ENCODE measurements around the gene HSF4.

The HSF4 gene

DNA sequence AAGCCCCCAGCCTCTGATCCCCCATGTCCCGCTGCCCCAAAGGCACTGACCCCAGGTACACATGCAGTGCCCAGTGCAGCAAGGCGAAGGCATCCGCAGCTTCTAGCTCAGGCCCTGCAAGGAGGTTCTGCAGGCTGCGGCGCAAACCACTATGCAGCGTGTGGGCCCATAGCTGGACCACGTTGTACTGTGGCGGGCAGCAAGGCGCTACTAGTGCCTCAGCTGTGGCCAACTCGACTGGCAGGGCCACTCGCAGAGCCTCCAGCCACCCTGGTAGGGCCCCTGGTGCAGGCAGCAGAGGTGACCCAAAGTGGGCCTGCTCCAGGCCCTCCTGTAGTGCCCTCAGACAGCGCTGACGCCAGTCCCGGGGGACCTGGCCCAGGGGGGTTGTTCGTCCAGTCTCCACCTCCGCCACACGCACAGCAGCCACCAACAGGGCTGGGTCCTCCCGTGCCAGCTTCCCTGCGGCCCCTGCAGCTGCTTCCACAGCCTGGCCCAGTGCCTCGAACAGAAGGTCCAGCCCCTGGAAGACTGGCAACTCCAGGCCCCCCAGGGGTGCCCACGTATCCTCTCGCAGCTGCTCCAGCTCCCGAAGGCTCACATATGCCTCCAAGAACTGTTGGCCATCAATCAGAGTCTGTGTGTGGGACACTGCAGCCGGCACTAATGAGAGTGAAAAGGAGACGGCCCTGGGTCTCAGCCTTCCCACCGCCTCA is 22.8 kb downstream of the HSF4 start:
- peak; percentile 40 to 88 for DNase-seq

DNA sequence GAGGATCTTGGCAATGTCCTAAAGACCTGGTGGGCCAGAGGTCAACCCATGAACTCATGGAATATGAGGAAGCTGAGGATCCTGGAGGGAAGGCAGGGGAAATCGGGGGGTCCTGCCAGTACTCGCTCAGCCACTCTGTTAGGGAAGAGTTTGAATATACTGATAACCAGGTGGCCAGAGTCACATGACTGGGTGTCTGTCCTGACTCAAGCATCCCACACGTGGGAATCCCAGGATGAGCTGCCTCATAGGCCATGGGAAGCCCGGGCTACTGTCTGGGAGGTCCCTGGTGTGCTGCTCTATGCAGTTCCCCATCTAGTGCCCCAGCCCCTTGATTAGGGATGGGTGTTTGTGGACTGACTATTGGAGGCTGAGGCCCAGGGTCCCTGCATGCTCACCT is 23.8 kb downstream of the HSF4 start:
- DNase-seq, result no peak

DNA sequence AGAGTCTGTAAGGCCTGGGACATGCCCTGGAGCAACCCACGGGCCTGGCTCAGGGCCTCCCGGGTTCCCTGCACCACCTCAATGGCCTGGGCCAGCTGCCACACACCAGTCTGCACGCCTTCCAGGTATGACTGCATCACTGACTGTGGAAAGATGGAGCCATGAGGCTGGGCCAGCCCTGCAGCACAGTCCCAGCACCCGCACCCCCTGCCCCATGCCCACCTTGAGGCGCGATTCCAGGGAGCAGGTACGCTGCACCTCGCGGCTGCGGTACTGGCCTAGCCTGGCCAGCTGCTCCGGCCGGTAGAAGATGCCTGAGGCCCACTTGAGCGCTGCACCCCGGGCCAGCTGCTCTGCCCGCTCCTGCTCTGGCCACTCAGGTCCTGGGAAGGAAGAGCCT is 24.3 kb downstream of the HSF4 start:
- no peak for DNase-seq

DNA sequence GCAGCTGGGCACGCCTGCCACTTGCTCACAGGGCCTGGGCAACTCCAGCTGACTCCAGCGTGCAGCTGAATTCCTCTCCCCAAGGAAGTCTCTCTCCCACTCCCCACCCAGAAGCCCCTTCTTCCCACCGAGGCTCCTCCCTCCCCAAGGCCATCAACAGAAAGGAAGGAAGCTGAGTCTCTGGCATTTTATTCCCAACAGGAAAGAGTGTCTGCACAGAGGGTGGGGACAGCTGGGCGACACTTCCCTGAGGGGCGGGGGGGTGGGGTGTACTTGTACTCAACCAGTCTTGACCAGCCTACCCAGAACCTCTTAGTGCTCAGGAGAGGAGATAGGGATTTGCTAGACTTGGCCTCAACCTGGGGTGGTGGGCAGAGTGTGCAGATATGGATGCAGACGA is 25.5 kb downstream of the HSF4 start, which contains the start of gene EXOC3L1:
EXOC3L1 (minus strand) TSS at position 96 of the 400 bp plus-strand sequence. CDS start 460 bp downstream, outside the sequence.
- no peak for DNase-seq

GRCh38 chr16:67190448-67191399 is 26.2 kb downstream of the HSF4 start:
- DNase-seq, result no peak

DNA sequence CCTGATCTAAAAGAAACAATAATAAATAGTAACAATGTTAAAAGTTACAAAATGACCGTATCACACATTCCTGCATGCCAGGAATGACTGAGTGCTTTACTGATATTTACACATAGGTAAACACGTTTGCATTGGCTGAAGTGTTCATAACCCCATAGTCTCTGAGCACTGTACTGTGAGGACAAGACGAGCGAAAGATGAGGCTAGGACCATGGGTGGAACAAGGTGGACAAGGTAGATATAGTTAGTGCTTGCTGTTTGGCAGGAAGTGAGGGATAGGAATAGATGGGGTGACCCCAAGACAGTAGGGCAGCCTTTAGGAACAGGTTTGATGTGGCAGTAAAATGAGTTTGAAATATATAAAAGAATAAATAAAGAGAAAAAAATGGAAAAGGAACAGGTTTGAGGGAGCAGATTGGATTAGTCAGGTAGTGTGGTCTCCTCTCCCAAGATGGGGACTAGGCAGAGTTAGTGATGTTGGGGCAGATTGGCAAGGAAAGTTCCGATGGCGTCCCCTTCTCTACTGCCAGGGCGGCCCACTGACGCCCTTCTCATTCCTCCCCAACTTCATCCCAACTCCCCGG is 27.0 kb downstream of the HSF4 start:
- DNase-seq, result no peak

- peak; percentile 29 to 86 for DNase-seq
Observed at GRCh38 chr16:67191995-67192681, 27.6 kb downstream of the HSF4 start, which contains the start of gene E2F4. TSS of gene E2F4 (plus strand) at chr16:67192155. CDS start at chr16:67192228, 73 bp downstream.

GRCh38 chr16:67192781-67193361 is 28.3 kb downstream of the HSF4 start:
- DNase-seq, result no peak

GRCh38 chr16:67193536-67193935 is 29.0 kb downstream of the HSF4 start:
- DNase-seq, result no peak

GRCh38 chr16:67194260-67194659 is 29.7 kb downstream of the HSF4 start:
- no peak for DNase-seq

DNA sequence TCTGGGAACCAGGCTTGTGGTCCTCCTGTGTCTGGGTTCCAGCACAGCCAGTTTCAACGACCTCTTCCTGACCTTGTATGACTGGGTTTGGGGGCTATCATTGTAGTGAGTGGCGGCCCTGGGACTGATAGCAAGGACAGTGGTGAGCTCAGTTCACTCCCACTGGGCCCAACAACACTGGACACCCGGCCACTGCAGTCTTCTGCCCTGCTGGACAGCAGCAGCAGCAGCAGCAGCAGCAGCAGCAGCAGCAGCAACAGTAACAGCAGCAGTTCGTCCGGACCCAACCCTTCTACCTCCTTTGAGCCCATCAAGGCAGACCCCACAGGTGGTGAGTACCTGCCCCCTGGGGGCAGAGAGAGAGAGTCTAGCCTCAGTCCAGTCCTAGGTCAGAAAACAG is 31.1 kb downstream of the HSF4 start:
- no peak for DNase-seq

DNA sequence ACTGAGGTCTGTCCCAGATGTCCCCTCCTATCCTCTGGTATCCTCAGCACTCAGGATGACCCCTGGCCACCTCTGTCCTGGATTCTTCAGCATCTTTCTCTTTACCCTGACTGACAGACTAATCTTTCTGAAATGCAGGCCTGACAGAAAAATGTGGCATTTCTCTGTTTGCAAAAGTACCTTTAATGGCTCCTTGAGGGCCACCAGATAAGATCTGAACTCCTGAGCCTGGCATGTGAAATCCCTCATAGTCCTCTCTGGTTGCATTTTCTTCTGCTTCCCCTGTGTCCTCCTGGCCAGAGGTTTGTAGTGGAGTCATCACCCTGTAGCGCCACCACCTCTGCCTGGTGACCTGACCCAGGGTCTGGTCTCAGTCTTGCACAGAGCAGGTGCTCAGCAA is 32.3 kb downstream of the HSF4 start:
- DNase-seq, result no peak

DNA sequence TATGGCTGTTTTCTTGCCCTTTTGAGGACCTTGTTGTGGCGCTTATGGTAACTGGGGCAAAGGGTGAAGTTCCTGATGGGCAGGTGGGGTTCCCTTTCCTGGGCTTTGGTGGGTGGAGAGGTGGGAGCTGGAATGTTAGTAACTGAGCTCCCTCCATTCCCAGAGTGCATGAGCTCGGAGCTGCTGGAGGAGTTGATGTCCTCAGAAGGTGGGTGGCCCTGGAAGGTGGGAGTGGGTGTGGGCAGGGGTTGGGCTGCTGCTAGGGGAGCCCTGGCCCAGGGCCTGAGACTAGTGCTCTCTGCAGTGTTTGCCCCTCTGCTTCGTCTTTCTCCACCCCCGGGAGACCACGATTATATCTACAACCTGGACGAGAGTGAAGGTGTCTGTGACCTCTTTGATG is 33.2 kb downstream of the HSF4 start:
- DNase-seq, result no peak

DNA sequence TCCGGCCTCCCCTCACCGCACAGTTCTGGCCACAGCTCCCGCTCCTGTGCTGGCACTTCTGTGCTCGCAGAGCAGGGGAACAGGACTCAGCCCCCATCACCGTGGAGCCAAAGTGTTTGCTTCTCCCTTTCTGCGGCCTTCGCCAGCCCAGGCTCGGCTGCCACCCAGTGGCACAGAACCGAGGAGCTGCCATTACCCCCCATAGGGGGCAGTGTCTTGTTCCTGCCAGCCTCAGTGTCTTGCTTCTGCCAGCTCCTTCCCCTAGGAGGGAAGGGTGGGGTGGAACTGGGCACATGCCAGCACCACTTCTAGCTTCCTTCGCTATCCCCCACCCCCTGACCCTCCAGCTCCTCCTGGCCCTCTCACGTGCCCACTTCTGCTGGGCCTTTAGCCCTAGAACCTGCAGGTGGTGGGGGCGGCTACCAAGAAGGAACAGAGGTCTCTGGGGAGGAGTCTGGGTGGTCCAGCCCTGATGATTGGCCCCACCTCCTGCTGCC is 33.7 kb downstream of the HSF4 start:
- no peak for DNase-seq

- no peak for DNase-seq
Observed at GRCh38 chr16:67199011-67199807, 34.7 kb downstream of the HSF4 start, which contains the start of gene ELMO3. TSS of gene ELMO3 (plus strand) at chr16:67199131. CDS start at chr16:67199327, 196 bp downstream.

DNA sequence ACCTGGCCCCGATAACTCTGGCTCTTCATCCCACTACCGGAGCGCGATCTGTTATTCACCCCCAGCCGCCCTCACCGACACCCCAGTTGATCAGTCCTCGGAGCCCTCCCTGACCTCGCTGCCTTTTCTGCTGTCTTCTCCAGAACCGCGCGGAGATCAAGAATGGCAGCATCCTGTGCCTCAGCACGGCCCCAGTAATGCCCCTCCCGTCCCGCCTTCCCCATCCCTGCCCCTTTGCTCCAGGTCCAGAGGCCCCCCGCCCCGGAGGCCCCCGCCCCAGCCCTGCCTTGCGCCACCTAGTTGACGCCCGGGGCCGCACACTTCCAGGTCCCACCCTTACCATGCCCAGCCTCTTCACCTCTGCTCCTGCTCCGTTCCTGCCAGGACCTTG is 35.3 kb downstream of the HSF4 start:
- DNase-seq, result no peak

DNA sequence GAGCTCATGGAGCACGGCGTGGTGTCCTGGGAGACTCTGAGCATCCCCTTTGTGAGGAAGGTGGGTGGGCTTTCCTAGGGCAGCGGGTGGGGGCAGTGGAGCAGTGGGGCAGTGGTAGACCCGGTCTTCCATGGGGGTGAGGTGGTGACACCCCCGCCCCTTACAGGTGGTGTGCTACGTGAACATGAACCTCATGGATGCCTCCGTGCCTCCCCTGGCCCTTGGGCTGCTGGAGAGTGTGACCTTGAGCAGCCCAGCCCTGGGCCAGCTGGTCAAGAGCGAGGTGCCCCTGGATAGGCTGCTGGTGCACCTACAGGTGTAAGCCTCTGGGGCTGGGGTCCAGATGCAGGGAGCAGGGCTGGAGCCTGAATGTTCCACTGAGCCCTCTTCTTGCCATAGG is 35.9 kb downstream of the HSF4 start:
- DNase-seq, result no peak

DNA sequence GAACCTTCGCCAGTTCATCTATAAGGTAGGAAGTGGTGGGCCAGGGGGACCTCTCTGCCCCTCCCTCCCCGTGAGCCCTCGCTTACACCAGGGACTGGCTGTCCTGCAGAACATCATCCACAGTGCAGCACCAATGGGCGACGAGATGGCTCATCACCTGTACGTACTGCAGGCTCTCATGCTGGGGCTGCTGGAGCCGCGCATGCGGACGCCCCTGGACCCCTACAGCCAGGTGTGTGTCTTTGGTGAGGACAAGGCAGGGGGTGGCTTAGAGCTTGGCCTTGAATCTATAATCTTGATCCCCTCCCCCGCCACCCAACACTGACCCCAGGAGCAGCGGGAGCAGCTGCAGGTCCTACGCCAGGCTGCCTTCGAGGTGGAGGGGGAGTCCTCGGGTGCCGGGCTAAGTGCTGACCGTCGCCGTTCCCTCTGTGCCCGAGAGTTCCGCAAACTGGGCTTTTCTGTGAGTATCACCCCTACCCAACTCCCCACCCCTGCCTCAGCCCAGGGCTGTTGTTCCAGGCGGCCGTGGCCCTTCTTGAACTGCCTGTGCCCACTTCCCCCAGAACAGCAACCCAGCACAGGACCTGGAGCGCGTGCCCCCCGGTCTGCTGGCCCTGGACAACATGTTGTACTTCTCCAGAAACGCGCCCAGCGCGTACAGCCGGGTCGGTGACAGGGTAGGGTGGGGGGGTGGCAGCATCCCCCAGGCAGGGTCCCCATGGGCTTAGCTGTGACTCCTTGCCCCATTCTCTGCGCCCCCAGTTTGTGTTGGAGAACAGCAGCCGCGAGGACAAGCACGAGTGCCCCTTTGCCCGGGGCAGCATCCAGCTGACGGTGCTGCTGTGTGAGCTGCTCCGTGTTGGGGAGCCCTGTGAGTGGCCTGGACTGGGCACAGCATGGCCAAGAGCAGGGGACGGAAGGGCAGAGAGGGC is 37.1 kb downstream of the HSF4 start:
- no peak for DNase-seq

DNA sequence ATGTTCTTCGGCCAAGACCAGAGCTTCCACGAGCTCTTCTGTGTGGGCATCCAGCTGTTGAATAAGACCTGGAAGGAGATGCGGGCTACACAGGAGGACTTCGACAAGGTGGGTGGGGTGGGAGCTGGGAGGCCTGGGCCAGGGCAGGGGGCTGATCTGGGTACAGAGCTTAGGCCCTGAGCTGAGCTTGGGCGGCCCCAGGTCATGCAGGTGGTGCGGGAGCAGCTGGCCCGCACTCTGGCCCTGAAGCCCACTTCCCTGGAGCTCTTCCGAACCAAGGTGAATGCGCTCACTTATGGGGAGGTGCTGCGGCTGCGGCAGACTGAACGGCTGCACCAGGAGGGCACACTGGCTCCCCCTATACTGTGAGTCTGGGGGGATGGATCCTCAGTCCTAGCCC is 37.9 kb downstream of the HSF4 start:
- DNase-seq, result no peak

GRCh38 chr16:67202956-67203493 is 38.5 kb downstream of the HSF4 start:
- no peak for DNase-seq
